ENCODE results near the gene LOXL4.

LOXL4 gene

DNA sequence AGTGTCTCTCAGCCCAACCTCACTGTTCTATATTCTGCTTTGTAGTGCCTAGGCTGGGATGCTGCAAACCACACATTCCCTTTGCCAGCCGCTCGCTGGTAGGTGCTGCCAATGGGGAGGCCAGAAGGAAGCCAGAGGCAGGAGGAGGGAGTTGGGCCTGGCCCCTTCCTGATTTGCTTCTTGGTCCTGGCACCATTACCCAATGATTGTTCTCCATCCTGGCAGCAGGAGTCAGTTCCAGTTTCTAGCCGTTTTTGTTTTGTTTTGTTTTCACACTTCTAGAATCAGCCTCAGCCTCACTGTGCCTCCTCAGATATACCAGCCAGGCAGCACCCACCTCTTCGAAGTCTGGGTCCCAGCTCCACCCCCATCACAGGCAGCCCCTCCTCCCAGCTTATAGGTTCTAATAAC, 27.4 kb upstream of the LOXL4 start:
- no peak for DNase-seq (ENCODE audit: low read depth in 2 of 2)

DNA sequence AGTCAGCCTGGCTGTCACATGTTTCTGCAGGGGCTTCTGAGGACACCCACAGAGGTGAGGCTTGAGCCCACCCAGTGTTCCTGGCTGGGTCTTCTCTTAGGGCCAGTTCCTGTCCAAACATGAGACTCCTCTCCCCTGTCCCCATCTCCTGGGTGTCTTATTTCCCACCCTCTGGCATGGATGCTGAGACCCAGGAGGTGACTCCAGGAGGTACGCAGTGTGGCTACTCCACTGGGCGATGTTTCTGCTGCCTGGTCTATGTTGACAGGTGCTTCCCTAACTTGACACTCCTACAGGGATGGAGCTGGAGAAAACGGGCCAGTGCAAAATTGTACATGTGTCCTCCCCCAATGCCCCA, 26.3 kb upstream of the LOXL4 start:
- DNase-seq (ENCODE audit: low read depth in 2 of 2): no peak

GRCh38 chr10:98293550-98294269, 25.7 kb upstream of the LOXL4 start:
- no peak for DNase-seq (ENCODE audit: low read depth in 2 of 2)

GRCh38 chr10:98292971-98293370, 25.0 kb upstream of the LOXL4 start:
- no peak for DNase-seq (ENCODE audit: low read depth in 2 of 2)

DNA sequence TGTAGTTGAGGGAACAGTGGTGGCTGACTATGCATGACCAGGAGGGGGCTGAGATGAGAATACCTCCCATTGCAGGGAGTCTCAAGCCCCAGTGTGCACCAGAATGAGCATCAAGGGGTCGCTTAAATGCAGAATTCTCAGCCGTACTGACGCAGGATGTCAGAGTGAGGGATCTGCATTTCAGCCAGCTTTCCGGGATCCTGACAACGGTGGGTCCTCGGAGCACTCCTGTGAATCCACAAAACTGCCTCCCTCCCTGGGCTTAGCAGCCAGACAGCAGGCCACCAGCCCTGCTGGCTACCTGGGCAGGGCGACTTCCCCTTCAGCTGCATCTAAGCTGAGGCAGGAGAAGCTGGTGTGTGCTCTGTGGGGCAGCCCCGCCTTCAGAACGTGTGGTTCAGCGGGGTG, 21.8 kb upstream of the LOXL4 start:
- DNase-seq (ENCODE audit: low read depth in 2 of 2): no peak

DNA sequence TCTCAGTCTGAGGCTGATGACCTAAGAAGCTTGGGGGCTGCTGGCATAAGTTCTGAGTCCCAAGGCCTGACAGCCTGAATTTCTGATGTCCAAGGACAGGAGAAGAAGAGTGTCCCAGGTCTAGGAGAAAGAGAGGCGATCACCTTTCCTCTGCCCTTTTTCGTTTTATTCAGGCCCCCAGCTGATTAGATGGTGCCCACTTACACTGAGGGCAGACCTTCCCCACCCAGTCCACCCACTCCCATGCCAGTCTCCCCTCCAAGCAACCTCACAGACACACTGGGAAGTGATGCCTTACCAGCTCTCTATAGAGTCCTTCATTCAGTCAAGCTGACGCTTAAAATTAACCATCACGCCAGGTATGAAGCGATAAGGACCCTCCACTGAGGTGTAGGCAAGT, 19.3 kb upstream of the LOXL4 start:
- no peak for DNase-seq (ENCODE audit: low read depth in 2 of 2)

DNA sequence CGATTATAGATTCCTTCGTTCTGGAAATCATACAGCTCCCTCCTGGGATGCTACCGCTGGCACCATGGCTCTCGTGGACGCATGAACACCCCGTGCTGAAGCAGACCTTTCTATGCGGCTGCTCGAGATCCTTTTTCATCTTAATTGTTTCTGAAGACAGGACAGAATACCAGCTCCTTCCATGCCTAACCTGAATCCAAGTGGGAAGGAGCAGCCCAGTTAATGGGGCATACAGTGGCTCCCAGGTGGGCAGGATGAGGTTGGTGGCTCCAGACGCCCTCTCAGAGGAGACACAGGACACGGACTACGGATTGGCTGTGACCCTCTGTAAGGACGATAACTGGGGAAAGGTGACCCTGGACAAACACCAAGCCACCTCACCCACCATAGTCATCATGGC, 18.4 kb upstream of the LOXL4 start:
- no peak for DNase-seq (ENCODE audit: low read depth in 2 of 2)

GRCh38 chr10:98285416-98285815, 17.4 kb upstream of the LOXL4 start:
- no peak for DNase-seq (ENCODE audit: low read depth in 2 of 2)

- no peak for DNase-seq (ENCODE audit: low read depth in 2 of 2)
These were observed 8.3 kb upstream of the LOXL4 start for GRCh38 chr10:98276311-98276710.

GRCh38 chr10:98274562-98274961, 6.6 kb upstream of the LOXL4 start:
- DNase-seq (ENCODE audit: low read depth in 2 of 2): no peak

DNA sequence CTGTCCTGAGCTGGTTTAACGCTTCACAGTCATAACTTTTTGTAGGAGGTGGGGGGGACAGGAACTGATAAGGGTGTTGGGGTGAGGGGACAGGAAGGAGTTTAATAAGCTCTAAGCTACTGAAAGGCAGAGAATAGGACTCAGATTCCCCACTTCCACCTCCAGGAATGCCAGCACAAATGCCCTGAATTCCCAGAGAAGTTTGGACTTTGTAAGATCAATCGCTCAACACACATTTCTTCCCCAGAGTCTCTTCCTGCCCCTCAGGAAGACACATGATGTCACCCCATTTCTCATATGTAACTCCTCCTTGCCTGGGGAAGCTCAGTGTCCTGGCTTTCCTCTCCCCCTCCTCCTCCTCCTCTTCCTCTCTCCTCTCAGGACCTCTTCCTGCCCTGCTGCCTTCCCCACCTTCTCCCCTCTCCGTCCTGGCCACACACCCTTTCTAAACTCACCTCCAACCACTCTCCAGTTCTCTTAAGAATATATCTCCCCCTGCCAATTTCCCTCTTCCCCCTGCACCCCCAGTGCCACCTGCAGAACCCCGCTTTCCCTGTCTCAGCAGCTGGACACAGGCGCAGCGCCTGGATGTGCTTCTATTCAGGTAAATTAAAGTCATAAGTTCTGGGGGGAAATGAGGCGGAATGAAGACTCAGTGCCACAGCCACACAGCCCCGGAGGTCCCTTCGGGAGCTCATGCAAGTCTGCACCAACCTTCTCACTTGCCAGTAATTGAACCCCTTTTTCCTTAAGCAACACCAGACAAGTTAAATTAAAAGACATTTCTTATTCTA, 5.3 kb upstream of the LOXL4 start:
- DNase-seq (ENCODE audit: low read depth in 2 of 2): no peak

- DNase-seq (ENCODE audit: low read depth in 2 of 2): no peak
These were observed 4.7 kb upstream of the LOXL4 start for GRCh38 chr10:98272656-98273055.

DNA sequence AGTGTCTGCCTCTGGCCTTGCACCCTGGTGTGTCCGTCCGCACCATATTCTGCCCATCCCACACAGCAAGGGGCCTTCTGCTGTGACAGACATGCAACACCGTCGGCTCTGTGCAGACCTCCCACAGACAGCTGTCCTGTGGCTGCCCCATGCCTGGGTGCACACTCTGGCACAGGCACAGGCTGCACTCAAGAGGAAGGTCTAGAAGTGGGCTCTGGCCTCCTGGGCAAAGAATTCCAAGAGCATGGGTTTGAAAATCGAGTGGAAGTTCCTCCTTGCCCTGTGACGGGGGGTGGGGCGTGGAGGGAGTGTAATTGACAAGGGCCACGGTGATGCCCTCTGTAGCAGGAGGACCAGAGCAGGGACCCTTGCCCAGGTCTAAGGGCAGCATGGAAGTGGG, 4.3 kb upstream of the LOXL4 start:
- DNase-seq (ENCODE audit: low read depth in 2 of 2): no peak

DNA sequence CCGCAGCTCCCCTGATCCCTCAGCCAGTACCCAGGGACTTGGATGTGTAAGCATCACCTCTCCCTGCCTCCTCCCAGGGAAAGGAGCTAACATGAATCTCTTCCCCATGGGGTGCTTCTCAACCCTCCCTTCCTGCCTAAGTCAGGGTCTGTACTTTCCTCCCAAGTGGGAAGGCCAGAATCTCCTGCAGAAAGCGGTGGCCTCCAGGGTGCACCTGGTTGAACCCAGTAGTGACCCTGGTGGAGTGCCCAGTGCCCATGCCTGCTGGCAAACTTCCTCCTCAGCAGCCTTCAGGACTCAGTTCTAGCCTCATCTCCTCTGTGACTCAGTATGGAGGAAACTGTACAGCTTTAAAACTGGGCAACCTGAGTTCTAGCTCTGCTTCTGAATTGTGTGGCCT, 2.8 kb upstream of the LOXL4 start:
- no peak for DNase-seq (ENCODE audit: low read depth in 2 of 2)

GRCh38 chr10:98270073-98270740, 2.2 kb upstream of the LOXL4 start:
- no peak for DNase-seq (ENCODE audit: low read depth in 2 of 2)

DNA sequence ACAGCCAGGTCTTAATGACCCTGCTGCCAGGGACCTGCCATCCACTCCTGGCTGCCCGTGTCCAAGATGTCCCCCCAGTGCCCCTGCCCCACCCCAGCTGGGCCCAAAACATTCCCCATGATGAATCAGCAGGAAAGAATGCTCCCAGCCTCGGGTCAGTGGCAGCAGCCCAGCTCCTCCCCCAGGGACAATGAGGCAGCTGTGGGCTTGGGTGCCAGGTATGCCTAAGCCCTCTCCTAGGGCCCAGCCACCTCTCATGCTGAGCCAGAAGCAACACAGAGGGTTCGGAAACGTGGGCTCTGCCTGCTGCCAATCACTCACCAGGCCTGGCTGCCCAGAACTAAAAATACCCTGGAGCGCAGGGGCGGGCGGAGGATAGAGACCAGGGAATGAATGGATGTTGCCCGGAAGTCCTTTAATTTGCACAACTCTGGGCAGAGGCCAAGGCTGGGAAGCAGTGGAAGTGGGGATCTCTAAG, 1.5 kb upstream of the LOXL4 start:
- no peak for DNase-seq (ENCODE audit: low read depth in 2 of 2)

DNA sequence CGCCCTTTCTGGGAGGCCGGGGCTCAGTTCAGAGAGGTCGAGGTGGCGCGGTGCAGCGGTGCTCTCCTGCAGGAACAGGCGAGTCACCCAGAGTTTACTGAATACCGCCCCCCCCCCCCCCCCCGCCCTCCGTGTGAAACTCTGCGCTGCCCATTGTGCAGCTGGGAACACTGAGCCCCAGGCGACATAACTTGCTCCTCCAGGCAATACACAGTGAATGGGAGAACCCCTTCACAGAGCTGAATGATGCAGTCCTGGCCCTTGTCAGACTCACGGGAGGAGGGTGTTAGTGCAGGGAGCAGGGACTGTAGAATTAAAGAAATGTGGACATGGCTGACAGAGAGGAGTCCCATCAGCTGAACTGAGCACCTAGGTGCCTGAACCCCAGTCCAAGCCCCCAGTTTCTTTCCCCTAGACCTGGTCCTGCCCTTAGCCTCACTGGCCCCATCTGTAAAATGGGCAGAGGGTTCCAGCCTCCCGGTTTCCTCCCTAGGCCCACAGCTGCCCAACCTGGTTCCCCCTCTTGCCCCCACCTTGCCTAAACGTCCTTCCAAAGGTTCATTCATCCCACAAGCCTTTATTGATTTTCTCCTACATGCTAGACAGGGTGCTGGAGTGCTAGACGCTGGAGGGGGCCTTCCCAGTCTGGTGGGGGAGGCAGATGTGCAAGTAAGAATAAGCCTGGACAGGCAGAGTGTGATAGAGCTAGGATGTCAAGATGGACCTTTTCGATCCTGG, 869 bp upstream of the LOXL4 start:
- DNase-seq (ENCODE audit: low read depth in 2 of 2): no peak

GRCh38 chr10:98267069-98267893, 713 bp downstream of the LOXL4 start:
- no peak for DNase-seq (ENCODE audit: low read depth in 2 of 2)

- no peak for DNase-seq (ENCODE audit: low read depth in 2 of 2)
These were observed 1.3 kb downstream of the LOXL4 start for GRCh38 chr10:98266647-98267046.

- DNase-seq (ENCODE audit: low read depth in 2 of 2): no peak
These were observed 2.3 kb downstream of the LOXL4 start for GRCh38 chr10:98265403-98266378.

Data from stimulated activated CD8-positive, alpha-beta memory T cell treated with anti-CD3 and anti-CD28 coated beads, Interleukin-15, amount 100 ng/mL, for 4 hours (primary cell).